Right renal cortex interstitium (tissue), 3 donors: Measurements from ENCODE around the gene HLF. TPM values are rescaled to one million over a fixed set of nuclear protein-coding genes. Genes with fewer than 3 reads are reported as not detected.
A peak's percentile ranks its signal among the peaks of the same experiment; 100 is the strongest.

Experiments
- DNase-seq, 3 donors: peaks; one replicate each; pipeline ENCODE4 v3.0.0-alpha.2; 2013; ENCODE audit warnings: low read depth in 3 of 3, low spot score in 2 of 3
- polyA plus RNA-seq, 3 donors: library from polyadenylated mRNA; unstranded; fragments of 120-200 nt; gene quantifications; one replicate each; pipeline ENCODE4 v1.2.1, GENCODE V29; 2013; ENCODE audit not compliant: insufficient read length in 3 of 3

HLF gene
- polyA plus RNA-seq, 3 donors = 5.1 to 5.6 (median 5.5) TPM

DNA sequence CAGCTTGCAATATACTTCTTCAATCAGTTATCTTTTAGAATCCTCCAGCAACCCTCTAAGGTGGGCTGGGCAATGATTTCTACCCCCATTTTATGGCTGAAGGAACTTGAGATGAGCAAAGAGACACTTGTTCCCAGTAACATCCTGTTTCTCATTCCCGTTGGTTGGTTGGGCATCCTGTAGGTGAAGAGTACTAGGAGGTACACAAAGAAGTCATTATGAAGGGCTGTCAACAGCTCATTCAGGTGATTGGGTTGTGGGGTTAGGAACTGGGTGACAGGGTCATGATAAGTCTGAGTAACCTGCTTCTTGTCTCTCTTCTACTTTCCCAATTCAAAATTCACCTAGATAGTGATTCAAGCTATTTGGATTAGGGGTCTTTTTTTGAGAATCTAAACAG, 80.4 kb downstream of the HLF start:
- no peak for DNase-seq

DNA sequence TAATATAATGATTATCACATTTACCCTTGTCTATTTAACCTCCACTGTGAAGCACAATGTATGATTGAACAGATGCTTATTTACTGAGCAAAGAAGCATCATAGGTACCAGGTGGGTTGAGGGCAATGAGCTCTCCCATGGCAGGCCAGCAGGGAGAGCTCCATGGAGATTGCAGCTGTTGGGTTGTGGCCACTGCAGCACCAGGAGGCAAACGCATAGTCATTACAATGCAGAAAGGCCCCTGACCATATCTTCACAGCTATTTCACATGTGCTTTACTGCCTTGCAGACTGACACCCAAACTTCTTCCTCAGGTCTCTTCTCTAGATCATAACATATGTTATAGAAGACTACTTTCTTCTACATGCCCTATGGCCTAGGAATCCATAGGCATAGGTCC, 81.9 kb downstream of the HLF start:
- DNase-seq = no peak

DNA sequence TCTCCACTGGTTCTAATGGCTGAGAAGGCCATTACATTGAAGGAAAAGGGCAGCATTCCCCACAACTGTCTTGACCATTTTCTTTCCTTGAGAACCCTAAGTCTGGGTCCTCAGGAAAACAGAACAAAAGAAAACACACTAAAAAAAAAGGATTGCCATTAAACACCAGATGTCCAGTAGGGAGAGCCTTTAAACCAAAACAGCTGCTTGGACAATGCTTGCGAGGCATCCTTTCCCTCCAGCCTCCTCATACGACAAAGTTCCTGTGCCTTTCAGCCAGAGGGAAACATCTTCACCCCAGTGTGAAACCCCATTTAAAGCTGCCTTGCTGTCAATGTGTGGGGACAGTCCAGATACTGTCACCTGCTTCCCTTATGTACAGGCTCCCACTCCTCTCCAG, 82.6 kb downstream of the HLF start:
- DNase-seq = no peak

DNA sequence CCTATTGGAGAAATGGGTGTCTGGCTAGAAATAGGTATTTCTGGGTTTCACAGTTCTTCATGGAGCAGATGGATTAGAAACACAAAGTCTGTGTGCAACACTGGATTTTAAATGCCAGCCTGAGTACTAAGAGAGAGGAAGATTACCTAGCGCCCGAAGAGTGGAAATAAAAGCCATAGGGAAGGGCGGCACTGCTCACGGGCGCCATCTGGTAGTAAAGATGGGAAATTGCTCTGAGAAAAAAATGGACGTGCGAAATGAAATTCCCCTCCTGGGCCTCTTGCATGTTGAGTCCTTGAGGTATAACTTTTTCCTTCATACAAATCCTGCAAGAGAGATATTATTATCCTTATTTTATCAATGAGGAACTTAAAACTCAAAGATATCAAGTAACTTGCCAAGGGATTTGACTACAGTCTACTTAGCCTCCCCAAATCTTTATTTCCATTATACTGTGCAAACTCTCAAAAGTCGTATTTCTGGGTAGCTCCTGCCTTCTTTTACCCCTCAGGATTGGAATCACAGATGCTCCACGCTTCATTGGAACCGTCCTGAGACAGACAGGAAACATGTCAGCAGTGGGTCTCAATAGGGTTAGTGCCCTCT, 84.1 kb downstream of the HLF start:
- peak in 2 of 3 donors; percentile 36 to 41 for DNase-seq

DNA sequence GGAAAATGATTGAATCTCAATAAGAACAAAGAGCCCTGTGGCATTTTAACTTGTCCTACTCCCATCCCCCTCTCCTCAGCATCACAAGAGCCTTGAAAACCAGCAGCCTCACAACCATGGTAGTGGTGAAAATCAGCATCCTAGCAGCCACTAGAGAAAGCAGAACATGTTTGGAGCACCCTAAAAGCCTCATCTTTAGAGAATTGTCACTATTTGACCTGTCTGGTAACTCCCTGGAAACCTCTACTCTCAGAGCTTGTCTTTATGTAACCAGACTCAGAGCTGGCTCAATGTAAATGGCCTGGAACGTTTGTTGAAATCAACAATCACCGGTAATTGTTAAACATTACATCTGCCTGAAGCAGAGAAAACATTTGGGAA, 86.1 kb downstream of the HLF start:
- DNase-seq = no peak

DNA sequence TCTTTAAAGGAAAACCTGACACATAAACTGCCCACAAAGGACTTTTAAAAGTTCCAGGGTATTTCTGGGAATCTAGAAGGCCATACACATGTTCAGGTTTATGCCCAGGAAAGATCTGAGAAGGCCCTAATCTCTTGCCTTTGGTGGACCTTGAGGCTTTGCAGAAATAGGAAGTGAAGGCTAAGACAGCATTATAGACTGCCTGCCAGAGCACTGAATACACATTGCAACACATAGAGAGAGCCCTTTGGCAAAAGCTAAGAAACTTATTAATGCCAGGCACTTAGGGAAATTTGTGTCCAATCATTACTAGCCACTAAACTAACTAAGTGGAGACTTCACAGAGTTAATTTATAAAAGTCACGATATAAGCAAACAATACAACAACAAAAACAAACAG, 86.5 kb downstream of the HLF start:
- no peak for DNase-seq

DNA sequence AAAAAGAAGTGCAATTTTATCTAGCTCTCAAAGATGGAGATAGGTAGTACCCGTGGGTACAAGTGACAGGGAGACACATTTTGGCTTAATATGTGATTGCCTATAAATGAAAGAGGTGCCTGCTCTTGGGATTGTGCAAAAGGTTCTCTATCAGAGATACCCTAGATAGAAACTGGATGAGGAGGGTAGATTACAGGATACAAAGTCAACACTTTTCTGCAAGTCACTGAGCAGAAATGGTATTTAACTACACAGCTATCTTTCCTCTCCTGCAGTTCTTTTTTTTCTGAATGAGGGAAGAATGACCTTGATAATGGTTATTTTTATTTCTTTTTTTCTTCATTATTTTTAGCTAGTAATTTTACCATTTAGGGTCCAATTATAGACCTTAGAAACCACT, 89.2 kb downstream of the HLF start:
- no peak for DNase-seq

DNA sequence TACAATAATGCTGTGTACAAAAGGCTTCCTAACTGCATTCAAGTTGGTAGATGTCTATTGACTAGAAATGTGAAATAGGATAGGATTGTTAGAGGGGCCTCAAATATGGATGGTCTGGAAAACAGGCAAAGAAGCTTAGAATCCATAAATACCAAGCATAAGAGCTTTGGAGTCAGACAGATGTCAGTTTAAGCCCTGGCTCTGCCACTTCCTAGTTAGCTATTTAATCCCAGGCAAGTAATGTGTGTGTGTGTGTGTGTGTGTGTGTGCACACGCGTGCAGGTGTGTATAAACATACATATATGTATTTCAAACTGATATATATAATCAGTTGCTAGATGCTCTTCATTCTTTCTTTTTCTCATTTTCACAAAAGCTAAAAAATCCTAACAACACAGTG, 90.2 kb downstream of the HLF start:
- no peak for DNase-seq

DNA sequence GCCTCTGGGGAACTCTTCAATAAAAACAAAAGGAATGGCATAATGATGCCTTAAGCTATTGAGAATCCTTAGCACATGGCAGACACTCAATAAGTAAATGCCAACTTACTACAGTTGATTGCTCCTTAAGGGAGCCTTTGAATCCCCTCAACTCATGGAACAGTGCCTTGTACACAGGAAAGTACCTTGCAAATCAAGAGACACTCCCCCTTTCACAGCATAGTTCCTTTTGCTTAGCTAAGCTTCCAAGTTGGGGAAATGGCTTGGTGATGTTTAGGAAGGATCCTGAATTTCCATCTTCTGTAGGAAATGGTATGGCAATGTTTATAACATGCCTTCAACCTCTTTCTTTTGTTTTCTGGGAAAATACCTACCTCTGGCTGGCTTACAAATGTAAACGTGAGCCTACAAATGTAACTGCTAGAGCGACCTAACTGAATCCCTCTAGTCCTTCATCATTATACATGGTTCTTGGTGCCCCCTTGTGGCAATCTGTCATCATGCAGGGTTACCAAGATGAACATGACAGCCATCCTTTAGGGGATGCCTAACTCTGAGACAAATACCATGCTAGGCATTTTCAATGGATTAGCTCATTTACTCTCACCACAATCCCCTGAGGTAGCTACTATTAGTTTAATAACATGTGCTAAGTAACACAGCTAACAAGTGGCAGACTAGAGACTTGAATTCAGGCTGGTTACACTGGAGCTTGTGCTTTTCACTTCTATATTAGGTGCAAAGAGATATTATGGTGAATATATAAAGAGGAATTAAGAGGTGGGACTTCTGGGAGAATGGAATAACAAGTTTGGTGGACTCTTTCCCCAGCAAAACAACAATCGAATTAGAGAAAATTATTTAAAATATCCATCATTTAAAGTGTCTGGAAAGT, 91.9 kb downstream of the HLF start:
- DNase-seq = peak in 2 of 3 donors; percentile 19 to 39

DNA sequence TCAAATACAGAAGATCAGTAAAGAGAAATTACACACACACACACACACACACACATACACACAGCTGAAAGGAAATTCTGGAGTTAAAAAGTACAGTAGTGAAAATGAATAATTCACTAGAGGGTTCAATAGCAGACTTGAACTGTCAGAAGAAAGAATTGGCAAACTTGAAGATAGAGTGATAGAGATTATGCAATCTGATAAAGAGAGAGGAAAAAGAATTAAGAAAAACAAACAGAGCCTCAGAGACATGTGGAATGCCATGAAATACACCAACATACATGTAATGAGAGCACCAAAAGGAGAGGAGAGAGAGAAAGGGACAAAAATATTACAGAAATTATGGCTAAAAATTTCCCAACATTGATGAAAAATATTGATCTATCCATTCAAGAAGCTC, 96.2 kb downstream of the HLF start:
- no peak for DNase-seq

DNA sequence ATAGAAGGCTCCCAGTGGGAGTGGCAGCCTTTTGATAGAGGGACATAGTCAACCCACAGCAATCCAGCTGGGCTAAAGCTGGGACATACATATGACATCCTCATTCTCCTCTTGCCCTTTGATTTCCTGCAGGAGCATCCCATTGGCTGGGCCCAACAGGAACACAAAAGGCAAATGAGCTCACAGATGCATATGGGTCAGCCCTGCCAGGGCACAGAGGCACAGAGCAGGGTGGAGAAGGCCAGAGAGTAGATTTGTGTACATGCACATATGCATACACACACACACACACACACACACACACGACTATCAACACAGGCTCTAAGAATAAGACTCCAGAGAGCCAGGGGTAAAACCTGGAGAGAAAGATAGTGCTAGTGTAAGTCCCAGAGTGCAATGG, 98.3 kb downstream of the HLF start:
- DNase-seq = no peak

DNA sequence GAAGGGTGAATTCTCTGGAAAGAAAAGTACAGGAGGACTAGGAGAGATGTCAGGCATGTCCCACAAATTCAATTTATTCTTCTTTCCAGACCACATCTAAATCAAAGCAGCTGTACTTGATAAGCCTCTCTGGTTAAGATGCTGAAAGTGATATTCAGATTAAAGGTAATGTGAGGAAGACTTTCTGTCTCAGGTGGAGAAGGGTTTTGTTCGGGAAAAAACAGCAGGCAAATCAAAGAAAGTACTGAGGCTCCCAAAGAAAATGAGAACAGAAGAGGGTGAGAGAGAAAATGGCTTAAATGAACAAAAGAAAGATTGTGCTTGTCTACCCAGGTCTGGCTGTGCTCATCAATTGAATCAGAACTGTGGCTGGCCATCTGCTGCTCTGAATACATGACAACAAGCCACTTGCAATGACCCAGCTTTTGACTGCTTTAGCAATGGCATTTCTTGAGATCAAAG, 101.3 kb downstream of the HLF start:
- no peak for DNase-seq

DNA sequence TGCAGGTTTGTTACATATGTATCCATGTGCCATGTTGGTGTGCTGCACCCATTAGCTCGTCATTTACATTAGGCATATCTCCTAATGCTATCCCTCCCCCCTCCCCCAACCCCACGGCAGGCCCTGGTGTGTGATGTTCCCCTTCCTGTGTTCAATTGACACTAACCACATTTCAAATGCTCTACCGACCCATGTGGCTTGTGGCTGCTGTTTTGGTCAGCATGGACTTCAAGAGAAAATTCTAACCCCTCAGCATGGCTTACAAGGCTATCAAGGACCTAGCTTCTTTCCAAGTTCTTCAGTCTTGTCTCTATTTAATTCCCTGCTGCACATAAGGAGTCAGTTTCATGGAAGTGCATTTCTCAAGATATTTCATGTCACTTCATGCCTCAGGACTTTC, 103.9 kb downstream of the HLF start:
- no peak for DNase-seq

Other genes starting within 250 kb of the HLF start
- 10 to 100 TPM; 21.6 to 24.6 (median 22.1) TPM for gene MMD, start 156.9 kb downstream of the HLF start, polyA plus RNA-seq
- under 1 TPM in 2 of 3 donors, not detected in 1; 0.06 to 0.12 TPM for gene SMIM36, start 246.5 kb downstream of the HLF start, polyA plus RNA-seq